Globus pallidus (tissue), 1 donor: ENCODE data around the gene GPR180.
A peak's percentile ranks its signal among the peaks of the same experiment; 100 is the strongest.

ENCODE experiments used
- DNase-seq: peaks from one replicate; pipeline ENCODE4 v3.0.0-alpha.2; 2015; ENCODE audit warnings: low spot score

GPR180 gene

GRCh38 chr13:94656176-94656575 lies 54.5 kb downstream of the GPR180 start:
- DNase-seq, result no peak

DNA sequence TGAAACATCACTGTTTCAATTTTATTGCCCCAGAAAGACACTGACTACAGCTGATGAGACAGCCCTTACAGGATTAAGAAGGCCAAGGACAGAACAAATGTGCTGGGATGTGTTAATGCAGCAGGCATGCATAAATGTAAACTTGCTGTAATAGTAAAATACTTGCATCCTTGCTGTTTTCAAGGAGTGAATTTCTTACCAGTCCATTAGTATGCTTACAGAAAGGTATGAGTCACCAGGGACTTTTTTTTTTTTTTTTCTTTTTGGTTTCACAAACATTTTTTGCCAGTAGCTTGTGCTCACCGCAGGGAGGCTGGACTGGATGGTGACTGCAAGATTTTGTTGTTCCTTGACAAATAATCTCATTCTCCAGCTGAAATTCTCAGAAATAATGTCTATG lies 55.1 kb downstream of the GPR180 start:
- DNase-seq, result no peak

DNA sequence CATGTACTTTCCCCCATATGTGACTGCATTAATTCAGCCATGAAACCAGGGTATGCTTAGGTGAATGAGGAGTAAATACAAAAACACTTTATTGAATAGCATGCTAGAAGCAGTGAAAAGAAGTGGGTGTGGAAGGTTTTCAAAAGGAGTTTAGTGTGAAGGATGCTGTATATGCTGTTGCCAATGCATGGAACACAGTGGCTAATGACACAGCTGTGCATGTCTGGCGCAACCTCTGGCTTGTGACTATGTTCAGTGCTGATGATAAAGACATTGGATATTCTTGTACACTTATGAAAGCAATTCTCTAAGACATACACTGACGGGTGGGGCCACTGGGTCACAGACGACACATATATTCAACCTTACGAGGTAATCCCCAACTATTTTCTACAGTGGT lies 55.5 kb downstream of the GPR180 start:
- DNase-seq, result no peak

GRCh38 chr13:94658926-94659597 lies 57.4 kb downstream of the GPR180 start:
- no peak for DNase-seq

DNA sequence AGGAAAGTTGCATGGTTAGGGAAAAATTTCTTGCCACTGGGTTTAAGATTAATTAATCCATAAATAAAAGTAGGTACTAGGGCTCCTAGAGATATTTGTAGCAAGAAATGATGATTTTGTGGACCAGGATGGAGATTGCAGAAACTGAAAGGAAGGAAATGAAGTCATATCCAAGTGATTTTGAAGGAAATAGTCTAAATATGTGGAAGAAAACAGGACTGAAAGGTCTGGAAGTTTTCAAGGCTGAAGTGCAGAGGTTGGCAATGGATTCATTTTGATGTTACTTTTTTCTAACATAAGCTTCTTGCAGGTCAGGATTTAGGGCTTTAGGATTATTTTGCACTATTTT lies 57.9 kb downstream of the GPR180 start:
- DNase-seq, result no peak

DNA sequence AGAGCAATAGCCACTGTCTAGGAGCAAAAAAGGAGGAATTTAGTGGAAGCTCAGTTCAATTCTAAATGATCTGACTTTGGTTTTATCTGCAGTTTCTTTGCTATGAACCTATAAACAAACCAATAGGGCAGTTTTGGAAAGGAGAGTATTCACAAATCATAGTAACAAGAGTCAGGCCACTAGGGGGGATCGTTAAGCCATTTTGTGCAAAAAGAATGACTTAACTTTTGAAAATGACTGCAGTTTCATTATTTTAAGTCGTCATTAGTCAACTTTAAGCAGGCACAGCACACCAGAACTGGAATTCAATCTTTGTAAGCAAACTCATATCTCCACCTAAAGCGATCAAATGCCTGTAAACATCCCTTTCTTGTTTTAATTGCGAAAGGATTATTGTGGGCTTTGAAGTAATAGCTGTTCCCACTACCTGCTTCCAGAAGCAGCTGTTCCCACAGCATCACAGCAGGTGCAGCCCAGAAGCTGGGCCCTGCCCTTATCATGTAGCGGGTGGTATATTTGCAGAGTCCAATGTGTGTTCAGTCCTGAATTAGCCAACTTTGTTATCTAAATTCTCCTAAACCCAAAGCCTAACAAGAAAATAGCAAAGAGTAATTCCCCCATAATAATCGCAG lies 59.2 kb downstream of the GPR180 start:
- DNase-seq, result peak; percentile 43

- DNase-seq, result no peak
These were observed 59.7 kb downstream of the GPR180 start for GRCh38 chr13:94661406-94661805.

DNA sequence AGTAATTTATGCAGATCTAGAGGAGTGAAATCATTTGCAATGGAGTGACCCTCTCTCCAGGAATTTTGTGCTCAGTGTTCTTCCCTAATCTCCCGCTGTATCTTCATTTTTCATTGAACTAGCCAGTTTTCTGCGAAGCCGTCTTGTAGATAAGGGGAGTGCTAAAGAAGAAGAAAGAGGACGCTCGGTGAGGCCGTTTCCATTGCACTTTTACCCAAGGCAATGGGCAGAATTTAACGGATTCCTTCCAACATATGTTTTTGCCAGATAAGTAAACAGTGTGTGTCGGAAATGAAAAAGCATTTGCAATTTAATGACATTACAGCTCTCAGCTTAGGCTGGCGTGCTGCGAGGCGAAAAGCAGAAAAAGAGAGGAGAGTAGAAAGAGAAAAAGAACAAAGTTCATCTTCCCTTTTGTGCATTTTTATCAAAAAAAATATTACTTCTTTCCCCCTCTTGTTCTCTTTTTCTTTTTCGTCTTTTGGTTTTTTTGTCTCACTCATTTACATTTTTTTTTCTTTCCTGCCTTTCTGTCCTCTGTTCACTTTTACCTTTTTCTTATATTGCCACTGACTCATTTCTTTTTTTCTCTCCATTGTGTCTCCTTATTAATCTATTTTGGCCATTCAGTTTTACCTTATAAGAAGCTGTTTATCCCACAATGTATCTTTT lies 60.8 kb downstream of the GPR180 start:
- no peak for DNase-seq

DNA sequence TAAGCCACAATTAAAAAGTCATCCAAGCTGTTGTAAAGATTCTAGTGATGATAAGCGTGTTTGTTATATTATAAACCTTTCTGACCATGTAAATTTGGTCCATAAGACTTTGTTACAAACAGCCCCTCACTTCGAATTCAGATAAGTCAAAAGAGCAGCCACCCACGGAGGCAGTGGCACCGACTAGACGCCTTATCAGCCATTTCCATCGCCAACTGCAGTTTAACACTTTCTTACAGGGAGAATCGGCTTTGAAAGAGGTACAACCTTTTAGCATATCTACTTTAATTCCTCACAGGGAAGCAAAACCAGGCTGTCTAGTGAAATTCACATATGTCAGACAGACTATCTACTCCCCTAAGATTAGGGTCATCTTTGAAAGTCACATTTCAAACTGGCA lies 63.2 kb downstream of the GPR180 start:
- no peak for DNase-seq

DNA sequence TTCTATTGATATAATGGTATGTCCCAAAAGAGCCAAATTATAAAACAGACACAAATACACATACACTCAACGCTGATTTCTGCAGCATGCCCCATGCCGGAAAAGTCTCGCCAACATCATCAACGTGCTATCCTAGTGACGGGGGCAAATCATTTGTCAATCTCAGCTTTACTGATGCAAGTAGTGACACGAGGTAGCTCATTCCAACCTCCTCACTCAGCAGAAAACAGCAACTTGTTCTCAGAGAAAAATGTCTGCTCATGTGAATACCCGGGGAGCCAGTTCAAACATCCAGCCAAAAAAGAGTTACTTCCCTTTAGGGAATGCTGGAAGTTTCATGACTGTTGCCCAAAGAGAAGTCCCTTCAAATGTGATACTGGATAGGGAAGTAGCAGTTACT lies 64.4 kb downstream of the GPR180 start:
- DNase-seq, result no peak

DNA sequence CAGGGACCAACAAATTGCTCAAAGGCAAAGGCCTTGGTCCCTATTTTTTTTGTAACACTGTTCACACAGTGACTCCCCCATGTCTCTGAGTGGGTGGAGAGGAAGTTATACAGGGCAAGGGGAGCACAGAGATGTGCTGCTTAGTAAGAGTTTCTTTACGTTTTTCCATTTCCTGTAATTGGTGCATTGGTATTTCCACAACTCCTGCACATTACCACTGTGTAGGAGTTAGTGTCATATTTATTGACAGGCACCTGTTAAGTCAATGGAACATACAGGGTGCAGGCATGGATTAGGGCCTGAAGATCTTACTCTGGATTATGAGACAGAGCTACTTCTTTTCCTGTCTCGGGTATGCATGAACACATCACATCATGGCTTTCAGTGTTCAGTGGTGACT lies 65.5 kb downstream of the GPR180 start:
- no peak for DNase-seq

DNA sequence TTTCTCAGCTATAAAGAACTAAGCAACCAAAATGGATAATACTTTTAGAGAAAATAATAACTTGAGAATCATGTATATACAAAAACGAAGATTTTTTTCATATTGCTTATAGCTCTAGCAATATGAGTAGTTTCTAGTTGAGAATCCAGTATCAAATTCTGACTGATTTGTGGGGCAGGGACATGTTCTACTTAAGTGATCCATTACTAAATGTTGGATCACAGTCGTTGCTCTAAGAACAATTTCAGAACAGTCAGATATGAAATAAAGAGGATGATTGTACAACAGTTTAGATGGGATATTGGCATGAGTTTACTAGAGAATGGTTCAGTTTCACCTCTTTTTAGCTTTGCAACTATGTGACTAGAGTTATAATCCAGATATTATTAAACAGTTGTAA lies 70.7 kb downstream of the GPR180 start:
- DNase-seq, result no peak

DNA sequence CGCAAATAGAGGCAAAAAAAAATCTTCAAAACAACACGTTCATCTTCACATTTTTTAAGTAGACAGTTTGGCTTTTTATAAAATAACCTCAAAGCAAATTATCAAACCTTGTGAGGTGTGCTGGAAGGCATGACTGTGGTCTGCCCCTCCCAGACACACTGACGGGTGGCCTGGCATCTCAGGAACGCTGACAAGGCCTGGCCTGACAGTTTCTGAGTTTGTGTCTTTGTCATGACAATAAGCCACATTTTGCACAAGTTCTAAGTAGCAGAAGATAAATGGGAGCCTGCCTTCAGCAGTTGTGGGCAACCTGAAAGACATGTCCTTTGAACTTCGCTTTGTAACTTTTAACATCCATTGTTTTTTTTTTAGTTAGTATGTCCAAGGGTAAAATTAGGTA lies 72.2 kb downstream of the GPR180 start:
- DNase-seq, result no peak

- DNase-seq, result peak; percentile 46
These were observed 73.1 kb downstream of the GPR180 start for GRCh38 chr13:94674609-94675348.

DNA sequence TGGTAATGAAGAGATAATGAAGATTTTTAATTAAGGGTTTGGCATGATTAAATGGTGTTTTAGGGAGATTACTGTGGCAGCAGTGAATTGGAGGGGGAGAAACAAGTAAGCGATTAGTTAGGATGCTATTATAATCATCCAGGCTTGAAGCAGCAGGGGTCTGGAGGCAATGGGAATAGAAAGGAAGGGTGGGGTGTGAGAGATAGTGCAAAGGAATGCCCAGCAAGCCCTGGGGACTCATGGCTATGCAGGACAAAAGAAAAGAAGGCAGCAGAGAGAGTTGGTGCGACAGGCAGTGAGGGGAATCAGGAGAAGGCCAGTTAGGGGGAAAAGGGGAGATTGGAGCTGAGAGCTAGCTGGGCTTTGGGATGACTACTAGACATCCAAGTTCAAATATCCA lies 76.1 kb downstream of the GPR180 start:
- no peak for DNase-seq

- no peak for DNase-seq
These were observed 77.2 kb downstream of the GPR180 start for GRCh38 chr13:94678845-94679244.

DNA sequence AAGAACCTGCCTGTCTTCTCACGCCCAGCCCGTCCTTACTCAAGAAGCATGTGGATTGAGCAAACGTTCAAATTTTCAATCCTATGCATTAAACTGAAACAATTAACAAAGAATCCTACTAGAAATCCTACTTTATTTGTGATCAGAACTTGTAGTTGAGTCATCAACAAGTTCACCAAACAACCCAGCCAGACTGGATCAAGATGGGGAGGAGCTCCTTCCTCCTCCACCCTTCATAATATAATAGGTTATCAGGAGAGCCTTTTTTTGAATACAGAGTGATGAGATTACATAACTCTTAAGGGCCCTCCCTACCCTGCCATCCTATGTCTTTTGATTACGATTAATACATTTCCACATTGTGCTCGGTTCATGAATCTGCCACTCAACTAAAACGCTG lies 78.0 kb downstream of the GPR180 start:
- DNase-seq, result no peak

- no peak for DNase-seq
These were observed 80.6 kb downstream of the GPR180 start for GRCh38 chr13:94682229-94682628.

GRCh38 chr13:94683409-94683808 lies 81.8 kb downstream of the GPR180 start:
- no peak for DNase-seq
